GM23248 (cell line): ENCODE results near the gene LTN1. TPM values are rescaled to one million over a fixed set of nuclear protein-coding genes. Genes with fewer than 3 reads are reported as not detected.

ENCODE experiments used
- DNase-seq: peaks from one replicate; pipeline ENCODE4 v3.0.0-alpha.2; 2015
- H2AFZ ChIP-seq: fragments of 200-600 bp; sonication (generic); 2 replicates; pipeline ENCODE4 v1.6.1; 2016; ENCODE audit warnings: antibody characterized with exemption
- H3F3A ChIP-seq: fragments of 200-600 bp; sonication (generic); 2 replicates; pipeline ENCODE4 v1.6.1; 2016; ENCODE audit warnings: mild to moderate bottlenecking, antibody characterized with exemption, mixed run types; ENCODE audit not compliant: insufficient read depth
- H3K27ac ChIP-seq: fragments of 200-600 bp; sonication (generic); 2 replicates; pipeline ENCODE4 v1.5.1; 2016; ENCODE audit warnings: mild to moderate bottlenecking
- H3K27me3 ChIP-seq: fragments of 200-600 bp; sonication (generic); replicated peaks from 2 replicates; pipeline ENCODE4 v1.6.1; 2016; ENCODE audit warnings: mild to moderate bottlenecking; ENCODE audit not compliant: insufficient read depth
- H3K36me3 ChIP-seq: fragments of 200-600 bp; sonication (generic); 2 replicates; pipeline ENCODE4 v1.6.1; 2016; ENCODE audit warnings: low read depth, mild to moderate bottlenecking
- H3K4me1 ChIP-seq: fragments of 200-600 bp; sonication (generic); 2 replicates; pipeline ENCODE4 v1.6.1; 2016; ENCODE audit warnings: mild to moderate bottlenecking; ENCODE audit not compliant: insufficient read depth
- H3K4me2 ChIP-seq: fragments of 200-600 bp; sonication (generic); one replicate; pipeline ENCODE4 v1.6.1; 2016; ENCODE audit warnings: mild to moderate bottlenecking; ENCODE audit not compliant: unreplicated experiment
- H3K4me3 ChIP-seq: fragments of 200-600 bp; sonication (generic); 2 replicates; pipeline ENCODE4 v1.5.1; 2016; ENCODE audit warnings: mild to moderate bottlenecking
- H3K79me2 ChIP-seq: fragments of 200-600 bp; sonication (generic); 2 replicates; pipeline ENCODE4 v1.6.1; 2016; ENCODE audit warnings: mild to moderate bottlenecking; ENCODE audit not compliant: insufficient read depth
- H3K9ac ChIP-seq: fragments of 200-600 bp; sonication (generic); 2 replicates; pipeline ENCODE4 v1.6.1; 2016; ENCODE audit warnings: mild to moderate bottlenecking
- H3K9me2 ChIP-seq: fragments of 200-600 bp; sonication (generic); 2 replicates; pipeline ENCODE4 v1.6.1; 2016; ENCODE audit warnings: mixed run types, mild to moderate bottlenecking, moderate library complexity; ENCODE audit not compliant: insufficient read depth
- H3K9me3 ChIP-seq: fragments of 200-600 bp; sonication (generic); one replicate; pipeline ENCODE4 v1.6.1; 2017; ENCODE audit warnings: low read depth
- H4K20me1 ChIP-seq: fragments of 200-600 bp; sonication (generic); 2 replicates; pipeline ENCODE4 v1.6.0; 2016; ENCODE audit not compliant: insufficient read depth
- EZH2 ChIP-seq: fragments of 200-600 bp; sonication (generic); IDR thresholded peaks from 2 replicates; pipeline ENCODE4 v1.6.1; 2018; ENCODE audit warnings: antibody characterized with exemption, mild to moderate bottlenecking; ENCODE audit not compliant: insufficient read depth, poor library complexity, severe bottlenecking
- EZH2phosphoT487 ChIP-seq: fragments of 200-600 bp; sonication (generic); IDR thresholded peaks from 2 replicates; pipeline ENCODE4 v1.6.1; 2018; ENCODE audit warnings: antibody characterized with exemption, moderate library complexity, mild to moderate bottlenecking, low read depth; ENCODE audit not compliant: insufficient read depth
- WGBS, 2 experiments: methylation state at CpG; one replicate each; pipeline ENCODE4 v1.1.6; 2015 to 2017; ENCODE audit warnings: low lambda C conversion rate in 2 of 2, low coverage in 1 of 2; ENCODE audit errors: missing lambda C conversion rate in 2 of 2; 5-methylcytosine and 5-hydroxymethylcytosine counted together
- in situ Hi-C: fragments of 300-500 bp; cut with MboI; formaldehyde crosslinking; loops from 2 replicates; pipeline ENCODE4 v1.15.0; 2020
- polyA plus RNA-seq: library from polyadenylated mRNA; unstranded; fragments of >200 nt; fragmentation: Nextera tagmentation; extraction: Ambion mirVana; gene quantifications from 2 replicates; pipeline ENCODE4 v1.2.1, GENCODE V29; 2016
- total RNA-seq: library from RNA; depleted of rRNA; stranded (reverse); fragments of >200 nt; shearing (Covaris generic); gene quantifications from 2 replicates; pipeline ENCODE4 v1.2.3, GENCODE V29; 2014

The LTN1 gene
- total and polyA plus RNA-seq, 2 experiments from 2014 or later, result 16.8 to 26.0 TPM

DNA sequence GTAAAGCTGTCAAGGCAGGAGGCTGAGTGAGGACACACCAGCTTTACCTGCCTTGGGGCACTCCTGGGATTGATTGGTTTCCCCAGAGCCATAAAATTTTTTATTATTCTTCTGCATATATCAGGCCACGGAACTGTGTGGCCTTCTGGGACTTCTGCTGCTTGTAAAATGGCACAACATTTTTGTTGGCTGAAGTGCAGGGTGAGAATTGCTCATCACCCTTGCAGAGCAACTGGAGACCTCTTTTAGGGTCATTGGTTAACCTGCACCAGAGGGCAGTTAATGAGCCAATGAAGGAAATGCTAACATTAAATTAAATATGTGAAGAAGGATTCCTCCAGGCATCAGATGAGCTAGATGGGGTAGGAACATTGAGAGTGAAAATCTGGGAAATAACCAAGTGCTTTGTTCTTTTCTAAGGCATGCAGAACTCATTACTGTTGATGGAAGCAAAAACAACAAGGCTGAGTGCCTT, 87.7 kb downstream of the LTN1 start:
- no peaks in the 10 kb centered on the region for H3F3A ChIP-seq
- TF ChIP-seq EZH2 (no peak), EZH2phosphoT487 (no peak)
- H3K36me3 ChIP-seq, result no peaks in the 10 kb centered on the region
- no peak overlapping the region for H3K9ac ChIP-seq
- H3K4me1 ChIP-seq, result no peaks in the 10 kb centered on the region
- H3K79me2 ChIP-seq, result no peaks in the 10 kb centered on the region
- H3K9me2 ChIP-seq, result no peaks in the 10 kb centered on the region
- H3K27ac ChIP-seq, result no peak overlapping the region
- 0 to 6% methylated on average over 1 of the region's 1 CpG for WGBS, 2 experiments
- H4K20me1 ChIP-seq, result no peaks in the 10 kb centered on the region
- H3K4me3 ChIP-seq, result no peak overlapping the region
- H2AFZ ChIP-seq, result no peak overlapping the region
- no peak for DNase-seq
- H3K27me3 ChIP-seq, result no peaks in the 10 kb centered on the region
- no peak overlapping the region for H3K4me2 ChIP-seq
- H3K9me3 ChIP-seq, result no peaks in the 10 kb centered on the region
- in situ Hi-C loops, result no loop called here

DNA sequence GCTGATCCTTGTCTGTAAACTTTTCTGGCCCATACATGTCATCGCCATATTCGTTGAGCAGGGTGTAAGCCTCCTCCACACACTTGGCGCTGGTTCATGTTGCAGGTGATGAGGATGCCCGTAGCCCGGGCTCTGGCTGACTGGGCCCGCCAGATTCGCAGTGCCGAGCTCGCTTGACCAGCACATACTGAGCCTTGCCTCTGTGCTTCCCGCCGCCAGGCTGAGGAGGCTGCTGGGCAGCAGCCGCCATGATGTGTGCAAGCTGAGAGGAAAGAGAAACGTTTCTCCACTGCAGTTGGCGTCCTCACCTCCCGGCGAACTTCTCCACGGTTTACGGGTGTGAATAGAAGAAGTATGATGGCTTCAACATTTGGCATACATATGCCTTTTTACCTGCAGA, 89.2 kb downstream of the LTN1 start:
- 83 to 85% methylated on average over 18 of the region's 18 CpGs for WGBS, 2 experiments
- TF ChIP-seq EZH2phosphoT487, result no peak
- TF ChIP-seq EZH2, result no peak
- in situ Hi-C loops, result no loop called here

DNA sequence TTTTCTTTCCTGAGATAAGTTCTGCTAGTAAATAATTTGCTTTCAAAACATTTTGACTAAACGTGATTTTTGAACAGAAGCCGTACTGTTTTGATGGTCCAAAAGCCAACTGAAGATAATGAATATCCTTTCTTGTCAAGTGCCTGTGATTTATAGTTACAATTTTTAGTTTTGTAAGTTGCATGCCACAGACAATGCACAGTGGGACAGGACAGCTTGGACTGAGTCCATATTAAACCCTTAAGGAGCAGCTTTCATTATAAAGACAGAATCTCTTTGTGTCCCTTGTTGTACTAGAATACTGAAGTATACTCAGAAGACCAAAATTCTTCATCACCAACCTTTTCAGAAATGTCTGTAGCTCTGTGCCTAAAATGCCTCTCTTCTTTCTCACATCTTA, 92.2 kb downstream of the LTN1 start:
- TF ChIP-seq EZH2, result no peak
- no peak for TF ChIP-seq EZH2phosphoT487
- Histone ChIP-seq H3F3A (peaks cover 10% of the 10 kb centered on the region; the same call in 1 of the 2 replicates), H3K9ac (no peak overlapping the region), H3K9me2 (no peaks in the 10 kb centered on the region), H3K36me3 (no peaks in the 10 kb centered on the region), H2AFZ (no peak overlapping the region), H4K20me1 (no peaks in the 10 kb centered on the region), H3K4me1 (peaks cover 7% of the 10 kb centered on the region), H3K27ac (no peak overlapping the region), H3K9me3 (no peaks in the 10 kb centered on the region), H3K4me2 (no peak overlapping the region), H3K79me2 (no peaks in the 10 kb centered on the region), H3K4me3 (no peak overlapping the region), H3K27me3 (no peaks in the 10 kb centered on the region)
- no peak for DNase-seq
- 67 to 89% methylated on average over 2 of the region's 2 CpGs for WGBS, 2 experiments
- in situ Hi-C loops, result no loop called here

More for the DNA sequence above, 89.2 kb downstream of the LTN1 start:
- no peaks in the 10 kb centered on the region for H3K9me2 ChIP-seq
- no peak overlapping the region for H3K4me3 ChIP-seq
- no peak overlapping the region for H3K4me2 ChIP-seq
- DNase-seq, result no peak
- H3K79me2 ChIP-seq, result no peaks in the 10 kb centered on the region
- H3K27me3 ChIP-seq, result no peaks in the 10 kb centered on the region
- H4K20me1 ChIP-seq, result no peaks in the 10 kb centered on the region
- H3K9ac ChIP-seq, result no peak overlapping the region
- H3K27ac ChIP-seq, result no peak overlapping the region
- no peak overlapping the region for H2AFZ ChIP-seq
- no peaks in the 10 kb centered on the region for H3K36me3 ChIP-seq
- no peaks in the 10 kb centered on the region for H3K9me3 ChIP-seq
- peaks cover 10% of the 10 kb centered on the region; the same call in 1 of the 2 replicates for H3F3A ChIP-seq
- H3K4me1 ChIP-seq, result peaks cover 7% of the 10 kb centered on the region

DNA sequence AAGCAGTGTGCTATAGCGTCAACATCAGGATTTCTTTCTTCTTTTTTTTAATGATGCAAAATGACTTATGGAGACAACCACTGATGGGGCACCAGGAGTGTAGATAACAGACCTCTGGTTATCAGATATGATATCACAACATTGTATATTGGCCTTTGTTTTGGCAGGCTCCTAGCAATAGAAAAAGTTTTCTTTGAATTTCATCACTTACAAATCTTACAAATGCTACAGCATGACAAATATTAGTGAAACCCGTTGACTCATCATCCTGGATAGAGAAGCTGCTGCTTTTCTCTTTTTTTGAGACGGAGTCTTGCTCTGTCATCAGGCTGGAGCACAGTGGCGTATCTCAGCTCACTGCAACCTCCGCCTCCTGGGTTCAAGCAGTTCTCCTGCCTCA, 92.9 kb downstream of the LTN1 start:
- H3K79me2 ChIP-seq, result no peaks in the 10 kb centered on the region
- H2AFZ ChIP-seq, result no peak overlapping the region
- H3K9me2 ChIP-seq, result no peaks in the 10 kb centered on the region
- peaks cover 10% of the 10 kb centered on the region; the same call in 1 of the 2 replicates for H3F3A ChIP-seq
- in situ Hi-C loops, result no loop called here
- H3K9me3 ChIP-seq, result no peaks in the 10 kb centered on the region
- H3K27ac ChIP-seq, result peak overlapping the region; percentile 50
- H3K9ac ChIP-seq, result 0 out of 2 replicates have a peak overlapping the region, but pooled peaks have one; percentile 46
- H3K4me2 ChIP-seq, result peak overlapping the region; percentile 18
- H3K36me3 ChIP-seq, result no peaks in the 10 kb centered on the region
- no peak overlapping the region for H3K4me3 ChIP-seq
- 55 to 62% methylated on average over 5 of the region's 5 CpGs for WGBS, 2 experiments
- H3K27me3 ChIP-seq, result no peaks in the 10 kb centered on the region
- DNase-seq, result peak; percentile 87
- TF ChIP-seq EZH2, result no peak
- H4K20me1 ChIP-seq, result no peaks in the 10 kb centered on the region
- peaks cover 7% of the 10 kb centered on the region for H3K4me1 ChIP-seq

DNA sequence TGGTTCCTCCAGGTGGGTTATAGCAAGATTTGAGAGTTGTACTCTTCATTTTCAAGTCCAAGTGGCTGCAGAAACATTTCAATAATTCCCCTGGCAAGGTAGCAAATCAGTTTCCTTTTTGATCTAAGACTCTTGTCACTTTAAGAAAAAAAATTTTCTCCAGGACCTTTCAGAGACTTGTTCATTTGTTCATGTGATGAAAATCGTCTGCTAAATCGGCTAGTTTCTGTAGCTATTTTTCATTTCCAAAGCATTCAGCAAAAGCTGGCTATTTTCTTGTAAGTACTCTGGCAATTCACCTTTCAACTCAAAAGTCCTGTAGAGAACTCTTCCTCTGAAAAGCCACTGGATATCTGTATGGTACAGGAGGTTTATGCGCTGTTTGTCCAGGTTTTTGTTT, 93.5 kb downstream of the LTN1 start:
- DNase-seq, result no peak
- H2AFZ ChIP-seq, result no peak overlapping the region
- WGBS, 2 experiments, result 57% methylated on average over 3 of the region's 3 CpGs

More for the DNA sequence above, 93.5 kb downstream of the LTN1 start:
- Histone ChIP-seq H3K9ac (0 out of 2 replicates have a peak overlapping the region, but pooled peaks have one; percentile 46), H4K20me1 (no peaks in the 10 kb centered on the region), H3F3A (peaks cover 10% of the 10 kb centered on the region; the same call in 1 of the 2 replicates), H3K27me3 (no peaks in the 10 kb centered on the region), H3K4me3 (no peak overlapping the region), H3K27ac (peak overlapping the region; percentile 50), H3K79me2 (no peaks in the 10 kb centered on the region), H3K9me3 (no peaks in the 10 kb centered on the region), H3K4me1 (peaks cover 7% of the 10 kb centered on the region), H3K4me2 (peak overlapping the region; percentile 18), H3K9me2 (no peaks in the 10 kb centered on the region), H3K36me3 (no peaks in the 10 kb centered on the region)
- in situ Hi-C loops, result no loop called here
- TF ChIP-seq EZH2phosphoT487, result no peak
- no peak for TF ChIP-seq EZH2
